Measurements from ENCODE around the gene RADIL.

RADIL gene

DNA sequence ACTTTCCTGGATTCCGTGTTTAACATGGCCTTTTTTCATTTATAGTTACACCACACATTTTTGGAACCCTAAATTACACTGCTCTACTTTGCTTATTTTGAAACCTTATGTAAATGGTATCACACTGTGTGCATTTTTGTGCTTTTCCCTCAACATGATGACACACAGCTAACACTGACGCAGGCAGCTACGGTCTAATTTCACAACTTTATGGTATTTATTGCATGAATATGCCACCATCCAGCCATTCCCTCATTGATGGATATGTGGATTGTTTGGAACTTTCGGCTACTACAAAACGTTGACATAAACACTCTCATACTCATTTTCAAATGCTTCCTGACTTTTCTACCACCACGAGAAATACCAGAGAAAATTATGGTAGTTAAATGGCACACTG, 28.6 kb downstream of the RADIL start:
- POLR2A ChIA-PET, result no interaction called here
- Histone ChIP-seq H3K4me1 (ENCODE audit: control insufficient read depth, insufficient read depth, low read length) (no peaks in the 10 kb centered on the region), H3K36me3 (ENCODE audit: control insufficient read depth in 2 of 2, insufficient read depth in 1 of 2, low read length in 2 of 2) (no peaks in the 10 kb centered on the region), H3K27ac (ENCODE audit: extremely low read depth, low read depth, low read length) (no peak overlapping the region), H3K4me3 (ENCODE audit: low read depth, low read length) (no peak overlapping the region), H3K9me3 (ENCODE audit: control insufficient read depth, insufficient read depth, low read depth, low read length) (no peaks in the 10 kb centered on the region)
- no peak for TF ChIP-seq ZNF560 (tag by site-specific recombination; IDR thresholded peaks at IDR 0.05; ENCODE audit: borderline replicate concordance)
- no peak for TF ChIP-seq ZNF768 (tag by site-specific recombination; IDR thresholded peaks at IDR 0.05)
- TF ChIP-seq, protein P1, sequence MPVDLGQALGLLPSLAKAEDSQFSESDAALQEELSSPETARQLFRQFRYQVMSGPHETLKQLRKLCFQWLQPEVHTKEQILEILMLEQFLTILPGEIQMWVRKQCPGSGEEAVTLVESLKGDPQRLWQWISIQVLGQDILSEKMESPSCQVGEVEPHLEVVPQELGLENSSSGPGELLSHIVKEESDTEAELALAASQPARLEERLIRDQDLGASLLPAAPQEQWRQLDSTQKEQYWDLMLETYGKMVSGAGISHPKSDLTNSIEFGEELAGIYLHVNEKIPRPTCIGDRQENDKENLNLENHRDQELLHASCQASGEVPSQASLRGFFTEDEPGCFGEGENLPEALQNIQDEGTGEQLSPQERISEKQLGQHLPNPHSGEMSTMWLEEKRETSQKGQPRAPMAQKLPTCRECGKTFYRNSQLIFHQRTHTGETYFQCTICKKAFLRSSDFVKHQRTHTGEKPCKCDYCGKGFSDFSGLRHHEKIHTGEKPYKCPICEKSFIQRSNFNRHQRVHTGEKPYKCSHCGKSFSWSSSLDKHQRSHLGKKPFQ (tag by site-specific recombination; IDR thresholded peaks at IDR 0.05), result no peak
- TF ChIP-seq ZNF2 (tag by site-specific recombination; IDR thresholded peaks at IDR 0.05), result no peak
- no peak for TF ChIP-seq REPIN1 (tag by site-specific recombination; IDR thresholded peaks at IDR 0.05; ENCODE audit: low read depth)
- no peak for TF ChIP-seq ZNF76 (tag by site-specific recombination; IDR thresholded peaks at IDR 0.05; ENCODE audit: borderline replicate concordance, low read depth)
- no peak for TF ChIP-seq OSR2 (tag by site-specific recombination; IDR thresholded peaks at IDR 0.05)
- TF ChIP-seq, protein P2, sequence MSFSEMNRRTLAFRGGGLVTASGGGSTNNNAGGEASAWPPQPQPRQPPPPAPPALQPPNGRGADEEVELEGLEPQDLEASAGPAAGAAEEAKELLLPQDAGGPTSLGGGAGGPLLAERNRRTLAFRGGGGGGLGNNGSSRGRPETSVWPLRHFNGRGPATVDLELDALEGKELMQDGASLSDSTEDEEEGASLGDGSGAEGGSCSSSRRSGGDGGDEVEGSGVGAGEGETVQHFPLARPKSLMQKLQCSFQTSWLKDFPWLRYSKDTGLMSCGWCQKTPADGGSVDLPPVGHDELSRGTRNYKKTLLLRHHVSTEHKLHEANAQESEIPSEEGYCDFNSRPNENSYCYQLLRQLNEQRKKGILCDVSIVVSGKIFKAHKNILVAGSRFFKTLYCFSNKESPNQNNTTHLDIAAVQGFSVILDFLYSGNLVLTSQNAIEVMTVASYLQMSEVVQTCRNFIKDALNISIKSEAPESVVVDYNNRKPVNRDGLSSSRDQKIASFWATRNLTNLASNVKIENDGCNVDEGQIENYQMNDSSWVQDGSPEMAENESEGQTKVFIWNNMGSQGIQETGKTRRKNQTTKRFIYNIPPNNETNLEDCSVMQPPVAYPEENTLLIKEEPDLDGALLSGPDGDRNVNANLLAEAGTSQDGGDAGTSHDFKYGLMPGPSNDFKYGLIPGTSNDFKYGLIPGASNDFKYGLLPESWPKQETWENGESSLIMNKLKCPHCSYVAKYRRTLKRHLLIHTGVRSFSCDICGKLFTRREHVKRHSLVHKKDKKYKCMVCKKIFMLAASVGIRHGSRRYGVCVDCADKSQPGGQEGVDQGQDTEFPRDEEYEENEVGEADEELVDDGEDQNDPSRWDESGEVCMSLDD (tag by site-specific recombination; IDR thresholded peaks at IDR 0.05), result no peak
- no peak for TF ChIP-seq ZNF366 (tag by site-specific recombination; conservative IDR thresholded peaks at IDR 0.05)
- no peak for TF ChIP-seq ZBTB20 (tag by site-specific recombination; IDR thresholded peaks at IDR 0.05)
- TF ChIP-seq, protein P3, sequence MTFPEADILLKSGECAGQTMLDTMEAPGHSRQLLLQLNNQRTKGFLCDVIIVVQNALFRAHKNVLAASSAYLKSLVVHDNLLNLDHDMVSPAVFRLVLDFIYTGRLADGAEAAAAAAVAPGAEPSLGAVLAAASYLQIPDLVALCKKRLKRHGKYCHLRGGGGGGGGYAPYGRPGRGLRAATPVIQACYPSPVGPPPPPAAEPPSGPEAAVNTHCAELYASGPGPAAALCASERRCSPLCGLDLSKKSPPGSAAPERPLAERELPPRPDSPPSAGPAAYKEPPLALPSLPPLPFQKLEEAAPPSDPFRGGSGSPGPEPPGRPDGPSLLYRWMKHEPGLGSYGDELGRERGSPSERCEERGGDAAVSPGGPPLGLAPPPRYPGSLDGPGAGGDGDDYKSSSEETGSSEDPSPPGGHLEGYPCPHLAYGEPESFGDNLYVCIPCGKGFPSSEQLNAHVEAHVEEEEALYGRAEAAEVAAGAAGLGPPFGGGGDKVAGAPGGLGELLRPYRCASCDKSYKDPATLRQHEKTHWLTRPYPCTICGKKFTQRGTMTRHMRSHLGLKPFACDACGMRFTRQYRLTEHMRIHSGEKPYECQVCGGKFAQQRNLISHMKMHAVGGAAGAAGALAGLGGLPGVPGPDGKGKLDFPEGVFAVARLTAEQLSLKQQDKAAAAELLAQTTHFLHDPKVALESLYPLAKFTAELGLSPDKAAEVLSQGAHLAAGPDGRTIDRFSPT (tag by site-specific recombination; IDR thresholded peaks at IDR 0.05), result no peak
- no peak for TF ChIP-seq ZNF394 (tag by site-specific recombination; IDR thresholded peaks at IDR 0.05; ENCODE audit: borderline replicate concordance)
- CTCF ChIA-PET, result no interaction called here

DNA sequence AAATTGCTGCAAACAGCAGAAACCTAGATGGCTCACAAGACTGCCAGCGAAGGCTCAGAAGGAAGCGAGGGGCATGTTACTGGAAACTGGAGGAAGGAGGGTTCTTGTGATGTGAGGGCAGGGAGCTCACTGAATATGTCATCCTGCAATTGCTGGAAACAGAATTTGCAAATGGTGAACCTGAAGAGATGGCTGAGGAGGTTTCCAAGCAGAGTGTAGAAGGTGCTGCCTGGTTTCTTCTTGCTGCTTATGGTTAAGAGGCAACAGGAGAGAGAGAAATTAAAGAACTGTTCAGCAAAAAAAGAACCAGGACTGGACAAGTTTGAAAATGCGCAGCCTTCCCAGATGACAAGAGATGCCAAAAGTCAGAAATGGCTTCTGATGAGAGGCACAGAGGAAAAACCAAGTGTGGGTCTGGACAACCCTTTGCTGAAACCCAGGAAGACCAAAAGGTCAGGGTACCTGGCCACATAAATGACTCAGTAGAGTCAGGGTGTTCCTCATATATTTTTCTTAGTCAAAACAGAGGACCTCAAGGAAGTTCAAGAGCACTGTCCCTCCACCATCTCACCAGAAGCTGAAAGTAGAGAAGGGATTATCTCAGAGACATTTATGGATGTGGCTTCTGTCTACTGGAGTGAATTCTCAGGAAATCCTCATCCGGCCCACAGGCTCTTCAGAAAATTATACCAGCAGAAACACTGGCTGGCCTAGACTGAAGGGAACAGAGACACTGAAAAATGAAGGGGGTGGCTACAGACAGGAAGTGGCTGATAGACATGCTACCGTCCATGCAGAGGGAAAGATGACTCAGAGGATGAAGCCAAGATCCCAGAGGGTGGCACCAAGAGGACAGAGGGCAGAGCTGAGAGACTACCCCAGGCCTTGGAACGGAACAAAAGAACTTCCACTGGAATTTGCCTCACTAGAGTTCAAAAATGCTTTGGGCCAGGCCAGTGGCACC, 31.8 kb downstream of the RADIL start:
- TF ChIP-seq ZNF132 (tag by site-specific recombination; IDR thresholded peaks at IDR 0.05; ENCODE audit: borderline replicate concordance), result no peak
- TF ChIP-seq ZNF654 (tag by site-specific recombination; IDR thresholded peaks at IDR 0.05; ENCODE audit: low read depth), result no peak
- no peak for TF ChIP-seq BCL11B (tag by site-specific recombination; IDR thresholded peaks at IDR 0.05; ENCODE audit: low read depth)
- no peak for TF ChIP-seq ZNF175 (tag by site-specific recombination; IDR thresholded peaks at IDR 0.05)
- TF ChIP-seq, protein P4, sequence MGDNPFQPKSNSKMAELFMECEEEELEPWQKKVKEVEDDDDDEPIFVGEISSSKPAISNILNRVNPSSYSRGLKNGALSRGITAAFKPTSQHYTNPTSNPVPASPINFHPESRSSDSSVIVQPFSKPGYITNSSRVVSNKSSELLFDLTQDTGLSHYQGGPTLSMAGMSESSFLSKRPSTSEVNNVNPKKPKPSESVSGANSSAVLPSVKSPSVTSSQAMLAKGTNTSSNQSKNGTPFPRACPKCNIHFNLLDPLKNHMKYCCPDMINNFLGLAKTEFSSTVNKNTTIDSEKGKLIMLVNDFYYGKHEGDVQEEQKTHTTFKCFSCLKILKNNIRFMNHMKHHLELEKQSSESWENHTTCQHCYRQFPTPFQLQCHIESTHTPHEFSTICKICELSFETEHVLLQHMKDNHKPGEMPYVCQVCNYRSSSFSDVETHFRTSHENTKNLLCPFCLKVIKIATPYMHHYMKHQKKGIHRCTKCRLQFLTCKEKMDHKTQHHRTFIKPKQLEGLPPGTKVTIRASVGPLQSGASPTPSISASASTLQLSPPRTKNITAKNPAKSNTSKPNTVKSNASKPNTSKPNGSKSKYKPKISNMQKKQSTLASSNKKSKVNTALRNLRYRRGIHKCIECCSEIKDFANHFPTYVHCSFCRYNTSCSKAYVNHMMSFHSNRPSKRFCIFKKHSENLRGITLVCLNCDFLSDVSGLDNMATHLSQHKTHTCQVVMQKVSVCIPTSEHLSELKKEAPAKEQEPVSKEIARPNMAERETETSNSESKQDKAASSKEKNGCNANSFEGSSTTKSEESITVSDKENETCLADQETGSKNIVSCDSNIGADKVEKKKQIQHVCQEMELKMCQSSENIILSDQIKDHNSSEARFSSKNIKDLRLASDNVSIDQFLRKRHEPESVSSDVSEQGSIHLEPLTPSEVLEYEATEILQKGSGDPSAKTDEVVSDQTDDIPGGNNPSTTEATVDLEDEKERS (tag by site-specific recombination; IDR thresholded peaks at IDR 0.05), result peak; percentile 79; the same call in 1 of the 2 replicates
- ChIA-PET POLR2A (no interaction called here), CTCF (interaction anchor here (4.6 kb wide), 1 partner anchor 31 kb away, joined by 34 read pairs; the partner anchor contains the start of gene RADIL)
- Histone ChIP-seq H3K4me1 (ENCODE audit: control insufficient read depth, insufficient read depth, low read length) (no peaks in the 10 kb centered on the region), H3K36me3 (ENCODE audit: control insufficient read depth in 2 of 2, insufficient read depth in 1 of 2, low read length in 2 of 2) (no peaks in the 10 kb centered on the region), H3K9me3 (ENCODE audit: control insufficient read depth, insufficient read depth, low read depth, low read length) (no peaks in the 10 kb centered on the region), H3K27ac (ENCODE audit: extremely low read depth, low read depth, low read length) (no peak overlapping the region), H3K4me3 (ENCODE audit: low read depth, low read length) (no peak overlapping the region)
